Activated naive CD8-positive, alpha-beta T cell (primary cell): ENCODE measurements around the gene IFNAR1.
"Not testable (repeated sequence)": the region's sequence is repeated elsewhere in the genome, so short reads cannot be mapped to it uniquely, and the experiment has no call there.

ENCODE experiments used
- H3K27ac Mint-ChIP-seq: one replicate; pipeline ENCODE4 v1.8.0; 2021; ENCODE audit warnings: mixed read lengths
- H3K27me3 Mint-ChIP-seq: one replicate; pipeline ENCODE4 v1.8.0; 2021; ENCODE audit warnings: mixed read lengths
- H3K36me3 Mint-ChIP-seq: one replicate; pipeline ENCODE4 v1.8.0; 2021; ENCODE audit warnings: mixed read lengths
- H3K4me1 Mint-ChIP-seq: one replicate; pipeline ENCODE4 v1.8.0; 2021; ENCODE audit warnings: low read depth, mixed read lengths
- H3K4me3 Mint-ChIP-seq: one replicate; pipeline ENCODE4 v1.8.0; 2021; ENCODE audit warnings: mild to moderate bottlenecking, mixed read lengths
- H3K9me3 Mint-ChIP-seq: one replicate; pipeline ENCODE4 v1.8.0; 2021; ENCODE audit warnings: low read depth, mixed read lengths

The IFNAR1 gene

DNA sequence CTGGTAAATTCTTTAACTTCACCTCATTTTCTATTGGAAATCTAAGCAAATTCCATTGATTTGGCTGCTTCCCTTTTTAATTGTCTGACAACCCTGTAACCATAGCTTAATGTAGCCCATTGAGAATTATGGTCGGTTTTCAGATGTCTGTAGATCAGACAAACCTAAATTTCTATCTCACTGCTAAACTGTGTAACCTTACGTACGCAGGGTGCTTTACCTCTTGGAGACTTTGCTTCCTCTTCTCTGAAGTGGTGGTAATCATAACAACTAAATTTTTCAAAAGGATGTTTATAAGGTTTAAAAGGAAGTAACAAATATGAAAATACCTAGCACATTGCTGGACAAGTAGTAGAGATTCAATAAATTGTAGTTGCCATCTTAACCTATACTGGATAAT lies 25.9 kb downstream of the IFNAR1 start:
- Mint-ChIP-seq H3K27me3 (no peaks in the 10 kb centered on the region), H3K4me3 (no peak overlapping the region), H3K9me3 (no peaks in the 10 kb centered on the region), H3K27ac (peak overlapping the region; percentile 75), H3K36me3 (peaks cover 7% of the 10 kb centered on the region), H3K4me1 (peaks cover 25% of the 10 kb centered on the region)

DNA sequence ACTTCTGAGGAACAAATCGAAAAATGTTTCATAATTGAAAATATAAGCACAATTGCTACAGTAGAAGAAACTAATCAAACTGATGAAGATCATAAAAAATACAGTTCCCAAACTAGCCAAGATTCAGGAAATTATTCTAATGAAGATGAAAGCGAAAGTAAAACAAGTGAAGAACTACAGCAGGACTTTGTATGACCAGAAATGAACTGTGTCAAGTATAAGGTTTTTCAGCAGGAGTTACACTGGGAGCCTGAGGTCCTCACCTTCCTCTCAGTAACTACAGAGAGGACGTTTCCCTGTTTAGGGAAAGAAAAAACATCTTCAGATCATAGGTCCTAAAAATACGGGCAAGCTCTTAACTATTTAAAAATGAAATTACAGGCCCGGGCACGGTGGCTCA lies 30.6 kb downstream of the IFNAR1 start:
- no peak overlapping the region for H3K4me3 Mint-ChIP-seq
- H3K4me1 Mint-ChIP-seq = peaks cover 8% of the 10 kb centered on the region
- H3K36me3 Mint-ChIP-seq = peaks cover 4% of the 10 kb centered on the region
- no peaks in the 10 kb centered on the region for H3K27me3 Mint-ChIP-seq
- peak overlapping the region; percentile 83 for H3K27ac Mint-ChIP-seq
- no peaks in the 10 kb centered on the region for H3K9me3 Mint-ChIP-seq

DNA sequence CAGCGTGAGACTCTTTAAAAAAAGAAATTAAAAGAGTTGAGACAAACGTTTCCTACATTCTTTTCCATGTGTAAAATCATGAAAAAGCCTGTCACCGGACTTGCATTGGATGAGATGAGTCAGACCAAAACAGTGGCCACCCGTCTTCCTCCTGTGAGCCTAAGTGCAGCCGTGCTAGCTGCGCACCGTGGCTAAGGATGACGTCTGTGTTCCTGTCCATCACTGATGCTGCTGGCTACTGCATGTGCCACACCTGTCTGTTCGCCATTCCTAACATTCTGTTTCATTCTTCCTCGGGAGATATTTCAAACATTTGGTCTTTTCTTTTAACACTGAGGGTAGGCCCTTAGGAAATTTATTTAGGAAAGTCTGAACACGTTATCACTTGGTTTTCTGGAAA lies 31.2 kb downstream of the IFNAR1 start:
- H3K27ac Mint-ChIP-seq = no peak overlapping the region
- H3K9me3 Mint-ChIP-seq = no peaks in the 10 kb centered on the region
- H3K27me3 Mint-ChIP-seq = no peaks in the 10 kb centered on the region
- H3K4me1 Mint-ChIP-seq = peaks cover 8% of the 10 kb centered on the region
- peaks cover 4% of the 10 kb centered on the region for H3K36me3 Mint-ChIP-seq
- H3K4me3 Mint-ChIP-seq = no peak overlapping the region

DNA sequence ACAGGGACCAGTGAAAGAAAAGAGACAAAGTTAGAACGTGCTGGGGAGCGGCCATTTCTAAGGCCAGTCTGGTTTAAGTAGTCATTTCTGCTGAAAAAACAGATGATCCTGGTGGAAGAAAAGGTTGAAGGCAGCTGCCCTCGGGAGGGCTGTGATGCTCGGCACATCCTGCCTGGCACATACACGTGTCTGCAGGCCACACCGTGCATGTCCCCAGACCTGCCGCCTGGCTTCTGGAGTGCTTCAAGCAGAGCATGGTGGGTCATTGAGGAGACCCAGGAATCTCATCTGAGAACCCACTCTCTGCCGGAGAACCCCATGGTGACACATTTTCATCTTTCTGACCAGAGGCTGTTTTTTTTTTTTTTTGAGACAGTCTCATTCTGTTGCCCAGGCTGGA lies 32.4 kb downstream of the IFNAR1 start:
- H3K27ac Mint-ChIP-seq = peak overlapping the region; percentile 25
- H3K9me3 Mint-ChIP-seq = no peaks in the 10 kb centered on the region
- H3K27me3 Mint-ChIP-seq = no peaks in the 10 kb centered on the region
- H3K4me1 Mint-ChIP-seq = peaks cover 16% of the 10 kb centered on the region
- peaks cover 4% of the 10 kb centered on the region for H3K36me3 Mint-ChIP-seq
- no peak overlapping the region for H3K4me3 Mint-ChIP-seq

DNA sequence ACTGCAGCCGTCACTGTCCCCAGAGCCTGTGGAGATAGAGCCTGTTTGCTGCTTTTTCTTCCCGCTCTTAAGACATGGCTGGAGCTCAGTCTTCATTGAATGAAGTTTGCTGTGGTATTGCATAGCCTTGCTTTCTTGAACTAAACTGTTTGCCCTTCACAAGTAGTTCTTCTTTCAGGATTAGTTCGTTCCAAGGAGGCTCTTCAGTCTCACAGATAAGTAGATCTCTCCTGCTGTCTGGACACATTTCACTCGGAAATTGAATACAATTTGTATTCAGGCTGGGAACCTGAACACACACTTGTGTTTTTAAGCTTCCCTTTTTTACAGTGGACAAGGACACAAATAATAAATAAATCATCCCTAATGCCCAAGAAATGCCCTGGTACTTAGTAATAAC lies 34.7 kb downstream of the IFNAR1 start:
- Mint-ChIP-seq H3K4me1 (peaks cover 19% of the 10 kb centered on the region), H3K36me3 (peaks cover 4% of the 10 kb centered on the region), H3K9me3 (no peaks in the 10 kb centered on the region), H3K27ac (no peak overlapping the region), H3K27me3 (no peaks in the 10 kb centered on the region), H3K4me3 (no peak overlapping the region)

DNA sequence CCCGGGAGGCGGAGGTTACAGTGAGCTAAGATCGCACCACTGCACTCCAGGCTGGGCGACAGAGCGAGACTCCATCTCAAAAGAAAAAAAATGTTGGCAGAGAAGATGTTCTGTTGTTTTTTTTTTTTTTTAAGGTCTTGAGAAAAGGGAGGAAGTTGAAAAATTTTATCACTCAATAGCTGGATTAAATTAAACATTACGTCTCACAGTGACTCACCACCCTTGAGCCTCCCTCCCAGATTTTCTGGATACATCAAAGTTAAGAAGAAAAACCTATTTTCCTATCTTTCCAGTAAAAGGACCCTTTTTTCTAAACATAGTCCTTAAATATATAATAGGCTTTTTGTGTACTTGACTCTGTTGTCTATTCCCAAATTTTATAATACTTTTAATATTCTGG lies 35.5 kb downstream of the IFNAR1 start:
- Mint-ChIP-seq H3K9me3 (no peaks in the 10 kb centered on the region), H3K27me3 (no peaks in the 10 kb centered on the region), H3K4me3 (no peak overlapping the region), H3K36me3 (peaks cover 2% of the 10 kb centered on the region), H3K27ac (peak overlapping the region; percentile 50), H3K4me1 (peaks cover 18% of the 10 kb centered on the region)

DNA sequence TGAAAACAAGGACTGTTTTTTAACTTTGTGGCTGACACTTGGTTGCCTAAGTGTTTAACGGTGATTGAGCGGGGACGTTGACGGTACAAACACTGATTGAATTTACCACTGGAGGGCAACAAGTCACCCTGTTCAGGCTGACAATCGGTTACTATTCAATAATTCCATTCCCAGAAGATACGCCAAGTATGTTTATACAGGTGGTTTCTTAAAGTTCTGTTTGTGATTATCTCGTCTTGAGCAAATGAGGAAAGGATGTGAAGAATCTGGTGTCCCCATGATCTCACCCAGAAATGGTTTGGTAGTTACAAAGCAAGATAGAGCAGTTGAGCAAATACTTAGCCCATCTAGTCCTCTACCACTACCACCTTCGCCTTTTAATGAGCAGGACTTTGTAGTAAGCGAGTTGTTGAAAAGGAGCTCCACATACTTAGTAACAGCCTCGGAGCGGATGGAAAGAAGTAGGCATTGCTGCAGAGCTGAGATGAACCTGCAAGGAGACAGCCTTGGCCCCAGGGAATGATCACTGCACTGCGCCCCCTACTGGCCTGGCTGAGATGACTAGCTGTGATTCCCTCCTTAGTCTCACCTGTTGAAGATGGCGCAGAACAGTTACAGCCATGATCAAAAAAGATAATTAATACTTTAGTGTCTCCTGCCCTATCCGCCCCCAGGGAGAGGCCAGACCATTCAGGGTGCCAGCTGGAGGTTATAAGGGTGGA lies 36.3 kb downstream of the IFNAR1 start:
- Mint-ChIP-seq H3K27ac (peak overlapping the region; percentile 76), H3K4me1 (peaks cover 17% of the 10 kb centered on the region), H3K36me3 (no peaks in the 10 kb centered on the region), H3K4me3 (peak overlapping the region; percentile 89), H3K27me3 (no peaks in the 10 kb centered on the region), H3K9me3 (no peaks in the 10 kb centered on the region)

DNA sequence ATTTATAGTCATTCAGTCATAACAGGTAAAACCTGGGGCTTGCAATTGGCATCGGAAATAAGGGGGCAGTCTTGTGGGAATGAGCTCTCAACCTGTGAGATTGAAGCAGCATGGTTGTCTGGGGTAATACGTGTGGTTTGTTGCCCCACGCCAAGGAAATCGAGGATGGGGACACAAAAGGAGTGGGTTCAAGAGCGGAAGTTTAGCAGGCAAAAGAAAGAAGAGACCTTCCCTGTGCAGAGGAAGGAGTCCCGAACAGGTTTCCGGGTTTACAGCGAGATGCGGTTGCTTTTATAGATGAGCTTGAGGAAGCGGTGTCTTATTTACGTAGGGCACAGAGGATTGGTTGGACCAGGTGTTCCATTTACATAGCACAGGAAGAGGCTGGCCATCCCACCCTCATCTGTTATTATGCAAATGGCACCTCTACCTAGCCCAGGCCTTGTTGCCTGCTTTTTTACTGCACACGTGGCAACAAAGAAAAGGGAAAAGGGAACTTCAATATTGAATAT lies 37.3 kb downstream of the IFNAR1 start:
- peaks cover under 1% of the 10 kb centered on the region for H3K9me3 Mint-ChIP-seq
- no peaks in the 10 kb centered on the region for H3K27me3 Mint-ChIP-seq
- H3K27ac Mint-ChIP-seq = peak overlapping the region; percentile 92

DNA sequence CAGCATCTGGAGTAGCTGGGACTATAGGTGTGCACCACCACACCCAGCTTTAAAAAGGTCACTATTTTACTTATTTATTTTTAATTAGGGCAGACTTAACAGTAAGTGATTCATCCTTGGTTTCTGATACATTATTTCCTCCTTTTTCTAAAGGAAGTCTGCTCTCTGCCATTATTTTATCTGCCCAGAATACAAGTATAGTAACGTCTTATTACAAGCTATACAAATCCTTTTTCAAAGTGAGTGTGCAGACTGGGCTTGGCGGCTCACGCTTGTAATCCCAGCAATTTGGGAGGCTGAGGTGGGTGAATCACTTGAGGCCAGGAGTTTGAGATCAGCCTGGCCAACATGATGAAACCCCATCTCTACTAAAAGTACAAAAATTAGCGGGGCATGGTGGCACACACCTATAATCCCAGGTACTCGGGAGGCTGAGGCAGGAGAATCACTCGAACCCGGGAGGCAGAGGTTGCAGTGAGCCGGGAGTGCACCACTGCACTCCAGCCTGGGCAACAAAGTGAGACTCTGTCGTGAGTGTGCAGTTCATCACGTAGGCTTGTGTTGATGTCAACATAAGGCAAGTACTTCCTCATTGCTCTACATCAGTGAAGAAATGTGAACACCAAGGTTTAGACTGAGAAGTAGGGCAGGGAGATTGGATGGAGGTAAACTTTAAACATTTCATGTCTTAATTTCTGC lies 39.3 kb downstream of the IFNAR1 start:
- H3K36me3 Mint-ChIP-seq, H3K4me3 Mint-ChIP-seq, H3K9me3 Mint-ChIP-seq, H3K27ac Mint-ChIP-seq, H3K27me3 Mint-ChIP-seq: not testable (repeated sequence)
- peaks cover 17% of the 10 kb centered on the region for H3K4me1 Mint-ChIP-seq

More for the DNA sequence above, 37.3 kb downstream of the IFNAR1 start:
- peaks cover 17% of the 10 kb centered on the region for H3K4me1 Mint-ChIP-seq
- H3K36me3 Mint-ChIP-seq = no peaks in the 10 kb centered on the region
- H3K4me3 Mint-ChIP-seq = peak overlapping the region; percentile 89

DNA sequence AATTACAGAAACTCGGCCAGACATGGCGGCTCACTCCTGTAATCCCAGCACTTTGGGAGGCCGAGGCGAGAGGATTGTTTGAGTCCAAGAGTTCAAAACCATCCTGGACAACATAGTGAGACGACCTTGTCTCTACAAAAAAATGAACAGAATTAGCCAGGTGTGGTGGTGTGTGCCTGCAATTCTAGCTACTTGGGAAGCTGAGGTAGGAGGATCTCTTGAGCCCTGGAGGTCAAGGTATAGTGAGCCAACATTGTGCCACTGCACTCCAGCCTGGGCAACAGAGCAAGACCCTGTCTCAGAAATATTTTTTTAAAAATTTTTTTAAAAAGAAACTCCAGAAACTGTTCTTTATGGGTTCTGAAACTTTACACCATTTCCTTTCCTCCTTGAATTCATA lies 40.1 kb downstream of the IFNAR1 start:
- no peak overlapping the region for H3K27ac Mint-ChIP-seq
- H3K9me3 Mint-ChIP-seq = peaks cover 6% of the 10 kb centered on the region
- no peak overlapping the region for H3K4me3 Mint-ChIP-seq
- no peaks in the 10 kb centered on the region for H3K27me3 Mint-ChIP-seq
- peaks cover 4% of the 10 kb centered on the region for H3K36me3 Mint-ChIP-seq
- peaks cover 17% of the 10 kb centered on the region for H3K4me1 Mint-ChIP-seq

DNA sequence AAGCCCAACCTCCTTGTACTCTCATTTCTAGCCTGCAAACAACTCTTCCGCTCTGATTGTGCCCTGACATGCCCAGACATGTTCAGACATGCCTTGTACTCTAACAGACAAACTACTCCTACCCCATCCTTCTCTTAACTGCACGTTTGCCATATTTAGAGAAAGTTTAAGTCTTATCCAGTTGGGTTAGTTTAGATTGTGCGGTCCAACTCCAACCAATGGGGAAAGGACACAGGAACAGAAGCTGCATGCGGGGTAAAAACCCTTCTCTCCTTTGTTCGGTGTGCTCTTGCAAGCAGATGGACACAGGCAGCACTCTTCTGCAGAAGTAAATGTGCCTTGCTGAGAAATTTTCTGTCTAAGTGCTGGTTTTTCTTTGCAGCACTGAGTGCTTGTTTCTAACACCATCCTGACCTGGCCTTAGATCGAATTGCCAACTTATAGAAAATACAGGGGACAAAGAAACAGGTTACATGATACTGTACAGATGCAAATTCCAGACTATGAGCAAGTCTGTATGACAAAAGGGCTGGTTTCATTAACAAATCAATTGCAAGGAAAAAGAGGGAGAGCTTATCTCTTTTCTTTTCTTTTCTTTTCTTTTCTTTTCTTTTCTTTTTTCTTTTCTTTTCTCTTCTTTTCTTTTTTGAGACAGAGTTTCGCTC lies 42.7 kb downstream of the IFNAR1 start:
- Mint-ChIP-seq H3K4me3 (no peak overlapping the region), H3K9me3 (peaks cover 6% of the 10 kb centered on the region), H3K36me3 (peaks cover 4% of the 10 kb centered on the region), H3K27me3 (no peaks in the 10 kb centered on the region), H3K27ac (peak overlapping the region; percentile 28), H3K4me1 (peaks cover 3% of the 10 kb centered on the region)

DNA sequence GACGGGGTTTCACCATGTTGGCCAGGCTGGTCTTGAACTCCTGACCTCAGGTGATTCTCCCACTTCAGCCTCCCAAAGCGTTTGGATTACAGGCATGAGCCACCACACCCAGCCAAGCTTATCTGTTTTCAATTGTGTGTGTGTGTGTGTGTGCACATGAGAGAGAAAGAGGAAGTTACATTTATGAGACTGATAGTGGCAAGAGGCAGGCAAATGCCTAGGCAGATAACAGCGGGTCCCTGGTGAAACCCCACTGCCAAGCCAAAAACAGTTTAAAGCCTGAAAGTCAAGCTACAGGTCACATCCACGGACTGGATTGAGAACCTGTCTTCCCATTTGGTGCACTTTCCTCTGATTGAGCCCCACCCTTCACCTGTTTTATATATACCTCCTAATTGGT lies 43.4 kb downstream of the IFNAR1 start:
- Mint-ChIP-seq H3K27ac (no peak overlapping the region), H3K36me3 (peaks cover 4% of the 10 kb centered on the region), H3K9me3 (peaks cover 6% of the 10 kb centered on the region), H3K4me1 (no peaks in the 10 kb centered on the region), H3K27me3 (no peaks in the 10 kb centered on the region), H3K4me3 (no peak overlapping the region)

DNA sequence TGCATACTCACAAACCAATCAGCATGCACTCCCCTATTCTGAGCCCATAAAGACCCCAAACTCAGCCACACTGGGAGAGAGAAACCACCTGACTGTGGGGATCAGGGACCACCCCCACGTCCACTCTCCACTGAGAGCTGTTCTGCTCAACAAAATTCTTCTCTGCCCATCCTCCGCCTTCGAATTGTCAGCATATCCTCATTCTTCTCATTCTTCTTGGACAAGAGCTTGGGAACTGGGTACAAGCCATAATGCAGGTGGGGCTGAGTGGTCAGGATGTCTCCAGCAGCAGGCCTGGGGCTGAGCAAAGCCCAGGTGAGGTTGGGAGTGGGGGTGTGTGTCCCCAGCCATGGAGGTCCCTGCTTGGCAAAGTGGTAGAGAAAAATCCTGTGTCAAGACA lies 43.8 kb downstream of the IFNAR1 start:
- Mint-ChIP-seq H3K36me3 (peaks cover 4% of the 10 kb centered on the region), H3K4me1 (peaks cover 1% of the 10 kb centered on the region), H3K9me3 (peaks cover 6% of the 10 kb centered on the region), H3K27ac (no peak overlapping the region), H3K4me3 (no peak overlapping the region), H3K27me3 (no peaks in the 10 kb centered on the region)

DNA sequence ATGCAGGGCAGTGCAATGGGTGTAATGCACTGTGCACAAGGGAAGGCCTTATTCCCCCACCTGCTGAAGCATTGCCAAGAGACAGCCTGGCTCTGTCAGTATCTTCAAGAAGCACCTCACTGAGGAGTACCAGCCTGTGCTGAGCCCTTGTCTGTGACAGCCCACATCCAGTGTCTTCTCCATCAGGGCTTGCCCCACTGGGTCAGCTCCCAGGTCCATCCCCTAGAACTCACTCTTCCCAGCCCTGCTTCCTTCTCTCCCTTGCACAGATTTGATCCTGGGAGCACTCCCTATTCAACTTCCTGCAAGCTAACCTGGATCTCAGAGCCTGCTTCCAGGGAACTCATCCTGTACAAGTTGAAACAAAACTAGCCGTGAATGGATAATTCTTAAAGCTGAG lies 44.8 kb downstream of the IFNAR1 start:
- Mint-ChIP-seq H3K36me3 (peaks cover 4% of the 10 kb centered on the region), H3K9me3 (peaks cover 6% of the 10 kb centered on the region), H3K27me3 (no peaks in the 10 kb centered on the region), H3K27ac (no peak overlapping the region), H3K4me3 (no peak overlapping the region), H3K4me1 (peaks cover 6% of the 10 kb centered on the region)

DNA sequence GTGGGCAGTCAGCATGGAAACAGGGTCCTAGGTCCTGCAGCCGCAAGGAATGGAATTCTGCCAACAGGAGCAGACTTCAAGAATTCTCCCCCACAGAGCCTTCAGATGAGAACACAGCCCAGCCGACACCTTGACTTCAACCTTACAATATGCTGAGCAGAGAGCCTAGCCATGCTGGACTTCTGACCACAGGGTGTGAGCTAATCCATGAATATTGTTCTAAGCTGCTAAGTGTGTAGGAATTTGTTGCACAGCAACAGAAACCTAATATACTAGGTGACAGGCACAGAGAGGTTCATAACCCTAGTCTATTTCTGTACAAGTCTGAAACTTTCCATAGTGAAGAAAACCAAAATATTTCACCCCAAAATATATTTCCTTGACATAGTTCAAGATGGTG lies 45.5 kb downstream of the IFNAR1 start:
- Mint-ChIP-seq H3K4me3 (no peak overlapping the region), H3K27me3 (no peaks in the 10 kb centered on the region), H3K27ac (no peak overlapping the region), H3K36me3 (peaks cover 4% of the 10 kb centered on the region), H3K9me3 (peaks cover 6% of the 10 kb centered on the region), H3K4me1 (peaks cover 12% of the 10 kb centered on the region)
